GM18507 (cell line): ENCODE measurements around the gene ULK4.
"Not testable (repeated sequence)": the region's sequence is repeated elsewhere in the genome, so short reads cannot be mapped to it uniquely, and the experiment has no call there.

Source experiments
- DNase-seq: peaks from one replicate; pipeline ENCODE4 v3.0.0; 2011; ENCODE audit warnings: low read depth; ENCODE audit not compliant: insufficient read length; ENCODE audit errors: extremely low spot score
- FAIRE-seq: peaks from 2 replicates; lab custom pipeline; 2011; peaks lifted over from hg19 to GRCh38; lab: Jason Lieb, UNC

The ULK4 gene

GRCh38 chr3:41701191-41701698 lies 260.7 kb downstream of the ULK4 start:
- FAIRE-seq, result no peak
- no peak for DNase-seq

GRCh38 chr3:41700155-41700554 lies 261.7 kb downstream of the ULK4 start:
- FAIRE-seq, result no peak
- no peak for DNase-seq

GRCh38 chr3:41698898-41699297 lies 263.0 kb downstream of the ULK4 start:
- FAIRE-seq, result no peak

GRCh38 chr3:41697702-41698101 lies 264.2 kb downstream of the ULK4 start:
- FAIRE-seq, result no peak
- no peak for DNase-seq

More at GRCh38 chr3:41698898-41699297, 263.0 kb downstream of the ULK4 start:
- no peak for DNase-seq

- not testable (repeated sequence) for DNase-seq, FAIRE-seq
Observed at GRCh38 chr3:41695806-41696205, 266.1 kb downstream of the ULK4 start.

- no peak for DNase-seq
Observed at GRCh38 chr3:41693799-41694198, 268.1 kb downstream of the ULK4 start.

GRCh38 chr3:41690766-41691563 lies 270.9 kb downstream of the ULK4 start:
- DNase-seq (no peak), FAIRE-seq (no peak)

More at GRCh38 chr3:41693799-41694198, 268.1 kb downstream of the ULK4 start:
- no peak for FAIRE-seq

- FAIRE-seq, result no peak
- DNase-seq, result no peak
Observed at GRCh38 chr3:41688595-41689380, 273.1 kb downstream of the ULK4 start.

GRCh38 chr3:41684797-41685735 lies 276.8 kb downstream of the ULK4 start:
- FAIRE-seq (no peak), DNase-seq (no peak)

GRCh38 chr3:41683666-41684350 lies 278.1 kb downstream of the ULK4 start:
- FAIRE-seq, result no peak
- no peak for DNase-seq

GRCh38 chr3:41682996-41683395 lies 278.9 kb downstream of the ULK4 start:
- FAIRE-seq (no peak), DNase-seq (no peak)

- DNase-seq (no peak), FAIRE-seq (no peak)
Observed at GRCh38 chr3:41682382-41682781, 279.5 kb downstream of the ULK4 start.

GRCh38 chr3:41681479-41681878 lies 280.4 kb downstream of the ULK4 start:
- DNase-seq (no peak), FAIRE-seq (no peak)

- FAIRE-seq (no peak), DNase-seq (no peak)
Observed at GRCh38 chr3:41679374-41679773, 282.5 kb downstream of the ULK4 start.

GRCh38 chr3:41675102-41675501 lies 286.8 kb downstream of the ULK4 start:
- DNase-seq, FAIRE-seq: not testable (repeated sequence)

- FAIRE-seq, result no peak
- no peak for DNase-seq
Observed at GRCh38 chr3:41674449-41674848, 287.5 kb downstream of the ULK4 start.

- FAIRE-seq (no peak), DNase-seq (no peak)
Observed at GRCh38 chr3:41673650-41674049, 288.3 kb downstream of the ULK4 start.

- DNase-seq (no peak), FAIRE-seq (no peak)
Observed at GRCh38 chr3:41668379-41668778, 293.5 kb downstream of the ULK4 start.

GRCh38 chr3:41662288-41662687 lies 299.6 kb downstream of the ULK4 start:
- DNase-seq, result no peak
- FAIRE-seq, result no peak
